ENCODE measurements around the gene SIRT7.

Gene SIRT7

GRCh38 chr17:81890447-81891302, 27.3 kb downstream of the SIRT7 start:
- TF ChIP-seq, protein P1, sequence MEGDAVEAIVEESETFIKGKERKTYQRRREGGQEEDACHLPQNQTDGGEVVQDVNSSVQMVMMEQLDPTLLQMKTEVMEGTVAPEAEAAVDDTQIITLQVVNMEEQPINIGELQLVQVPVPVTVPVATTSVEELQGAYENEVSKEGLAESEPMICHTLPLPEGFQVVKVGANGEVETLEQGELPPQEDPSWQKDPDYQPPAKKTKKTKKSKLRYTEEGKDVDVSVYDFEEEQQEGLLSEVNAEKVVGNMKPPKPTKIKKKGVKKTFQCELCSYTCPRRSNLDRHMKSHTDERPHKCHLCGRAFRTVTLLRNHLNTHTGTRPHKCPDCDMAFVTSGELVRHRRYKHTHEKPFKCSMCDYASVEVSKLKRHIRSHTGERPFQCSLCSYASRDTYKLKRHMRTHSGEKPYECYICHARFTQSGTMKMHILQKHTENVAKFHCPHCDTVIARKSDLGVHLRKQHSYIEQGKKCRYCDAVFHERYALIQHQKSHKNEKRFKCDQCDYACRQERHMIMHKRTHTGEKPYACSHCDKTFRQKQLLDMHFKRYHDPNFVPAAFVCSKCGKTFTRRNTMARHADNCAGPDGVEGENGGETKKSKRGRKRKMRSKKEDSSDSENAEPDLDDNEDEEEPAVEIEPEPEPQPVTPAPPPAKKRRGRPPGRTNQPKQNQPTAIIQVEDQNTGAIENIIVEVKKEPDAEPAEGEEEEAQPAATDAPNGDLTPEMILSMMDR (conservative IDR thresholded peaks at IDR 0.05) = no peak
- H3K27ac ChIP-seq = peak overlapping the region; percentile 96

- H3K27ac ChIP-seq = peak overlapping the region; percentile 96; the same call in 1 of the 2 replicates
- TF ChIP-seq, protein P1 (conservative IDR thresholded peaks at IDR 0.05) = no peak
Measured at GRCh38 chr17:81889602-81890001, 28.4 kb downstream of the SIRT7 start.

DNA sequence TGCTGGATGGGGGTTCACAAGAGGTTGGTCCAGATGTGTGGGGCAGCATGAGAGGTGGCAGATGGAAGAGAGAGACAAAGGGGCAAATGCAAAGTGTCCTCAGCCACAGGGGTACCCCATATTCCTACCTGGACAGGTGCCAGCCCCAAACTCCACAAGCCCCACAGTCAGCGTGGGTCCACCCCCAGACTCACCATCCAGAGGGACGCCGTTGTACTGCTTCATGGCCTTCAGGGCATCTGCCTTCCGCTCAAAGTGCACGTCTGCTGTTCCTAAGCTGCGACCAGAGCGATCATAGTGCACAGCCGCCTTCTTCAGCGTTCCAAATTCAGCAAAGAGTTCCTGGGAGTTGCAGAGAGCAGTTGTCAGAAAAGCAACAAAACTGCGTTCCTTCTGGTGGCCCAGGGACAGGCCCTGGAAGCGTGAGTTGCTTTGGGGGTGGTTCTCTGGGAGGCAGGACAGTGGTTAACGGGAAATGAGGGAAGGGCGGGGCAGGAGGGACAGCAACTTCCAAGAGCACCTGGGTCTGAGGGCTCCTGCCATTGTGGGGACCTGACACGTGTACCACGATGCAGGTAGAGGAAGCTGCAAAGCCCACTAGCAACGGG, 28.9 kb downstream of the SIRT7 start:
- TF ChIP-seq, protein P1 (conservative IDR thresholded peaks at IDR 0.05) = no peak
- H3K27ac ChIP-seq = no peak overlapping the region

DNA sequence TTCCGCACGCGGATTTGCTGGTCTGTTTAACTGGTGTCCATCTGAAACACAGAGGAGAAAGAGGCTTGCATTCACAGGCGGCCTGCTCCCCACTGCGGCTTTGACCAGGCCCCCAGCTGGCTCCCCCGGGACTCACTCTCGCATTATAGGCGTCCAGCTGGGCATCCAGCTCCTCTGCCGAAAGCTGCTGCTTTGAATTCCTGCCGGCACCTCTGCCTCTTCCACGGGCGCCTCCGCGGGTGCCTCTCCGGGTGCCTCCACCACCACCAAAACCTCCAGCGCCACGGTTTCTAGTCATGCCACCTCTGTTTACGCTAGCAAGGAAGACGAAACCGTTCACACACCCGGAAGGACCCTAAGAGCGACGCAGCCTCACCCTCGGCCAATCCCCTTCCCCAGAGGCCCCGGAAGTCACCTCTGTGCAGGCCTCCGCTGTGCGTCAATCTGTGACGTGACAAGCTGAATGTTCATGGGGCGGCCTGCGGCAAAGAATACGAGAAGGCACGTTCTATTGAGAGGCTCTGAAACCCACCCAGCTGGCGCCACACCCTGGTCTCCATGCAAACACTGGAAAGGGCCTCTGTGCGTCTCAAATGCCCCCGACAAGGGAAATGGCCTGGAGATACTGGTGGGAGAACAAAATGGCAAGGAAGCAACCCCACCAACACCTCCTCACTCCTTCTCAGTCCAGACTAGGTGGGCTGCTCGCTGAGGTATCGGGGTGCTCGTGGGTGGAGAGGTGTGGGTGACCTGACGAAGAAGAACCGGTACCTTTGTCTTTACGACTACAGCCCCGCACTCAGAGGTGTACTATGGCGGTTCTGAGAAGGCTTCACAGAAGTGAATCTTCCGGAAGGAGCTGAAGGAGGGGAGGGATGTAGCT, 29.6 kb downstream of the SIRT7 start:
- no peak overlapping the region for H3K27ac ChIP-seq
- TF ChIP-seq, protein P1 (conservative IDR thresholded peaks at IDR 0.05) = no peak

- H3K27ac ChIP-seq = no peak overlapping the region
- TF ChIP-seq, protein P1 (conservative IDR thresholded peaks at IDR 0.05) = no peak
Measured at GRCh38 chr17:81885869-81886548, 32.0 kb downstream of the SIRT7 start.

- TF ChIP-seq, protein P1 (conservative IDR thresholded peaks at IDR 0.05) = no peak
- H3K27ac ChIP-seq = no peak overlapping the region
Measured at GRCh38 chr17:81885454-81885853, 32.5 kb downstream of the SIRT7 start.

Data from VCaP (cell line).